Measurements from ENCODE around the gene THSD7A. TPM values are rescaled to one million over a fixed set of nuclear protein-coding genes. Genes with fewer than 3 reads are reported as not detected.

THSD7A gene
- total RNA-seq, 1 experiment from 2014 or later = 4.0 TPM

DNA sequence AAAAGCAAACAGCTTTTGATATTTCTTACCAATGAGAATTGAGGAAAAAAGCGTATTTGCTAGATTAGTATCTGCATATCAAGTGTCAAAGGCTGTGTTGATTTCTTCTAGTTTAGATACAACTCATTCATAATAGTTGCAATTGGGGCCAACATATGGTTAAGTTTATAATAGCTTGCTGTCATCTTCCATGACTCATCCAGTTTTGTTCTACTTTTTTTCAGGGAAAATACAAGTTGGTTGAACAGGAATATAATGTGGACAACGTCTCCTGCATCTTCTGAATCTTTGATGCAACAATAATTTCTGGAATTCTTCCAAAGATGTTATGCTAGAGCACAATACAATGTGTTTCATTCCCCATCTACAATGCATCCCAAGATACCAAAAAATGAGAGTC, 182.0 kb downstream of the THSD7A start:
- intact Hi-C loops (cut with micrococcal nuclease; ENCODE audit: unreplicated experiment) = no loop called here

GRCh38 chr7:11648980-11649379, 183.0 kb downstream of the THSD7A start:
- Histone ChIP-seq H3K79me2 (ENCODE audit: low read depth) (no peaks in the 10 kb centered on the region), H3K4me3 (no peak overlapping the region), H2AFZ (no peak overlapping the region), H3K9me3 (ENCODE audit: insufficient read depth, low read depth) (no peaks in the 10 kb centered on the region), H3K9me2 (ENCODE audit: insufficient read depth) (no peaks in the 10 kb centered on the region), H3K36me3 (ENCODE audit: low read depth) (no peaks in the 10 kb centered on the region), H3K4me2 (no peak overlapping the region), H3F3A (ENCODE audit: insufficient read depth, low read depth) (no peaks in the 10 kb centered on the region; the same call in 1 of the 2 replicates), H3K27me3 (ENCODE audit: insufficient read depth, low read depth) (no peaks in the 10 kb centered on the region), H4K20me1 (ENCODE audit: insufficient read depth) (no peaks in the 10 kb centered on the region), H3K27ac (no peak overlapping the region), H3K4me1 (replicated peaks; ENCODE audit: insufficient read depth) (no peaks in the 10 kb centered on the region)
- BruUV-seq (replicated peaks) = no TSS peak
- intact Hi-C loops (cut with micrococcal nuclease; ENCODE audit: unreplicated experiment) = no loop called here
- TF ChIP-seq EZH2 (IDR thresholded peaks at IDR 0.05; ENCODE audit: low read depth) = no peak
- TF ChIP-seq, protein P1, sequence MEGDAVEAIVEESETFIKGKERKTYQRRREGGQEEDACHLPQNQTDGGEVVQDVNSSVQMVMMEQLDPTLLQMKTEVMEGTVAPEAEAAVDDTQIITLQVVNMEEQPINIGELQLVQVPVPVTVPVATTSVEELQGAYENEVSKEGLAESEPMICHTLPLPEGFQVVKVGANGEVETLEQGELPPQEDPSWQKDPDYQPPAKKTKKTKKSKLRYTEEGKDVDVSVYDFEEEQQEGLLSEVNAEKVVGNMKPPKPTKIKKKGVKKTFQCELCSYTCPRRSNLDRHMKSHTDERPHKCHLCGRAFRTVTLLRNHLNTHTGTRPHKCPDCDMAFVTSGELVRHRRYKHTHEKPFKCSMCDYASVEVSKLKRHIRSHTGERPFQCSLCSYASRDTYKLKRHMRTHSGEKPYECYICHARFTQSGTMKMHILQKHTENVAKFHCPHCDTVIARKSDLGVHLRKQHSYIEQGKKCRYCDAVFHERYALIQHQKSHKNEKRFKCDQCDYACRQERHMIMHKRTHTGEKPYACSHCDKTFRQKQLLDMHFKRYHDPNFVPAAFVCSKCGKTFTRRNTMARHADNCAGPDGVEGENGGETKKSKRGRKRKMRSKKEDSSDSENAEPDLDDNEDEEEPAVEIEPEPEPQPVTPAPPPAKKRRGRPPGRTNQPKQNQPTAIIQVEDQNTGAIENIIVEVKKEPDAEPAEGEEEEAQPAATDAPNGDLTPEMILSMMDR (conservative IDR thresholded peaks at IDR 0.05) = no peak
- ChIA-PET CTCF (no interaction called here), POLR2A (ENCODE audit: unreplicated experiment) (no interaction called here)
- no peak for DNase-seq

More for the DNA sequence above, 182.0 kb downstream of the THSD7A start:
- no TSS peak for BruUV-seq (replicated peaks)
- ChIA-PET POLR2A (ENCODE audit: unreplicated experiment) (interaction anchor here (0.6 kb wide), 1 partner anchor 951 kb away, joined by 3 read pairs; no protein-coding TSS in a partner anchor), CTCF (no interaction called here)
- no peaks in the 10 kb centered on the region for H3K9me3 ChIP-seq (ENCODE audit: insufficient read depth, low read depth)
- no peaks in the 10 kb centered on the region for H3K9me2 ChIP-seq (ENCODE audit: insufficient read depth)
- H3K27me3 ChIP-seq (ENCODE audit: insufficient read depth, low read depth) = no peaks in the 10 kb centered on the region
- H3K27ac ChIP-seq = no peak overlapping the region
- H3K79me2 ChIP-seq (ENCODE audit: low read depth) = no peaks in the 10 kb centered on the region
- H3K4me2 ChIP-seq = no peak overlapping the region
- H4K20me1 ChIP-seq (ENCODE audit: insufficient read depth) = no peaks in the 10 kb centered on the region
- TF ChIP-seq, protein P1 (conservative IDR thresholded peaks at IDR 0.05) = no peak
- TF ChIP-seq EZH2 (IDR thresholded peaks at IDR 0.05; ENCODE audit: low read depth) = no peak
- no peaks in the 10 kb centered on the region; the same call in 1 of the 2 replicates for H3F3A ChIP-seq (ENCODE audit: insufficient read depth, low read depth)
- no peaks in the 10 kb centered on the region for H3K36me3 ChIP-seq (ENCODE audit: low read depth)
- no peak for DNase-seq
- no peaks in the 10 kb centered on the region for H3K4me1 ChIP-seq (replicated peaks; ENCODE audit: insufficient read depth)
- no peak overlapping the region for H2AFZ ChIP-seq
- H3K4me3 ChIP-seq = no peak overlapping the region

DNA sequence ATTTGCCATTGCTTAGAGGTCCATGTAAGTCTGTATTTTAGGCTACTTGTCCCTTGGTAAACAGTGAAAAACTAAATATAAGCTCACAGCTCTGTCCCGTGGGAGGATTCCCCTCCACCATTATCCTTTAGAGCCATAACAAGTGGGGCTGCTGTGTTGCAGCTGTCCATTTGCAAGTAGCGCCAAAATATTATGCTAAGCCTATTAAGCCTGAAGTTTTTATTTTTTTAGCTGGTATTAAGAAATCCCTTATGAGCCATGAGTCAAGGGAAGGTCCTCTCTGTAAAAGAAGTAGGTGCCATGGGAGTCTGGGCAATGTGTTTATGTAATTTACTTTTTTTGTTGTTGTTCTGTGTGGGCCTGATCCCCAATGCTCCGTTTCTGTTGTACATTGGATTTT, 183.9 kb downstream of the THSD7A start:
- no peaks in the 10 kb centered on the region for H3K9me2 ChIP-seq (ENCODE audit: insufficient read depth)
- no TSS peak for BruUV-seq (replicated peaks)
- H3K4me1 ChIP-seq (replicated peaks; ENCODE audit: insufficient read depth) = no peaks in the 10 kb centered on the region
- no peak overlapping the region for H3K4me2 ChIP-seq
- intact Hi-C loops (cut with micrococcal nuclease; ENCODE audit: unreplicated experiment) = no loop called here
- ChIA-PET POLR2A (ENCODE audit: unreplicated experiment) (no interaction called here), CTCF (no interaction called here)
- H3K4me3 ChIP-seq = no peak overlapping the region
- H3K79me2 ChIP-seq (ENCODE audit: low read depth) = no peaks in the 10 kb centered on the region
- no peaks in the 10 kb centered on the region; the same call in 1 of the 2 replicates for H3F3A ChIP-seq (ENCODE audit: insufficient read depth, low read depth)
- H3K27me3 ChIP-seq (ENCODE audit: insufficient read depth, low read depth) = no peaks in the 10 kb centered on the region
- no peaks in the 10 kb centered on the region for H4K20me1 ChIP-seq (ENCODE audit: insufficient read depth)
- no peak for DNase-seq
- no peak overlapping the region for H2AFZ ChIP-seq
- H3K9me3 ChIP-seq (ENCODE audit: insufficient read depth, low read depth) = no peaks in the 10 kb centered on the region
- TF ChIP-seq, protein P1 (conservative IDR thresholded peaks at IDR 0.05) = no peak
- H3K36me3 ChIP-seq (ENCODE audit: low read depth) = no peaks in the 10 kb centered on the region
- H3K27ac ChIP-seq = no peak overlapping the region
